Gastroesophageal sphincter (tissue), 4 donors: Measurements from ENCODE around the gene CDHR5. TPM values are rescaled to one million over a fixed set of nuclear protein-coding genes. Genes with fewer than 3 reads are reported as not detected.
A peak's percentile ranks its signal among the peaks of the same experiment; 100 is the strongest.

Experiments
- ATAC-seq: fragments of 150-250 bp; one replicate; pipeline ENCODE4 v1.9.1; 2016; ENCODE audit warnings: mild to moderate bottlenecking, moderate library complexity
- H3K27ac ChIP-seq, 4 donors: fragments of 200-600 bp; sonication (generic) in 3 of 4; 1 replicate in 3 of 4; 2 replicates in 1 of 4; pipeline ENCODE4 v1.5.1; 2016 to 2019
- H3K27me3 ChIP-seq: fragments of 200-600 bp; sonication (generic); one replicate; pipeline ENCODE4 v1.5.1; 2019
- H3K36me3 ChIP-seq, 2 donors: fragments of 200-600 bp; sonication (generic); one replicate each; pipeline ENCODE4 v1.5.1; 2019; ENCODE audit warnings: control low read depth in 1 of 2
- H3K4me1 ChIP-seq, 3 donors: fragments of 200-600 bp; sonication (generic); 1 replicate in 2 of 3; 2 replicates in 1 of 3; pipeline ENCODE4 v1.5.1; 2016 to 2019; ENCODE audit warnings: control low read depth in 2 of 3
- H3K4me3 ChIP-seq, 2 donors: fragments of 200-600 bp; sonication (generic); one replicate each; pipeline ENCODE4 v1.5.1; 2019; ENCODE audit warnings: mild to moderate bottlenecking in 1 of 2, moderate library complexity in 1 of 2
- H3K9me3 ChIP-seq, 3 donors: fragments of 200-600 bp; sonication (generic); one replicate each; pipeline ENCODE4 v1.5.1; 2017 to 2019; ENCODE audit warnings: control low read depth in 2 of 3
- EP300 ChIP-seq: sonication (generic); formaldehyde crosslinking; IDR thresholded peaks from one replicate; pipeline ENCODE4 v1.6.1; 2017; ENCODE audit warnings: antibody characterized with exemption, mild to moderate bottlenecking
- POLR2A ChIP-seq, 2 donors: fragments of 450-650 bp; IDR thresholded peaks; one replicate each; pipeline ENCODE4 v1.6.1; 2017; ENCODE audit warnings: antibody characterized with exemption in 2 of 2, mild to moderate bottlenecking in 2 of 2, moderate library complexity in 1 of 2
- POLR2AphosphoS5 ChIP-seq: sonication (generic); formaldehyde crosslinking; IDR thresholded peaks from one replicate; pipeline ENCODE4 v1.6.1; 2017; ENCODE audit warnings: antibody characterized with exemption
- WGBS, 2 donors: methylation state at CpG; one replicate each; pipeline ENCODE4 v1.1.5; 2018; ENCODE audit warnings: low coverage in 1 of 2; 5-methylcytosine and 5-hydroxymethylcytosine counted together
- total RNA-seq, 4 donors: library from RNA; depleted of rRNA; stranded (reverse); fragments of >200 nt; gene quantifications; one replicate each; pipeline ENCODE4 v1.1.0, GENCODE V29; 2016
- TF ChIP-seq, protein P1 (sequence below), 4 experiments: fragments of 200-600 bp in 2 of 4; fragments of 450-650 bp in 2 of 4; sonication (generic) in 1 of 4; IDR thresholded peaks; one replicate each; pipeline ENCODE4 v1.5.1; 2017 to 2019; ENCODE audit warnings: antibody characterized with exemption in 4 of 4, mild to moderate bottlenecking in 2 of 4, moderate library complexity in 2 of 4

CDHR5 gene
- total RNA-seq, 4 donors from 2014 or later = not detected

GRCh38 chr11:589798-590197, 35.0 kb downstream of the CDHR5 start:
- Histone ChIP-seq H3K27ac (no peak overlapping the region), H3K36me3 (peaks cover 0 to 95% of the 10 kb centered on the region in 2 donors), H3K4me3 (no peak overlapping the region), H3K27me3 (no peaks in the 10 kb centered on the region), H3K9me3 (no peaks in the 10 kb centered on the region), H3K4me1 (no peaks in the 10 kb centered on the region)
- no peak for TF ChIP-seq POLR2AphosphoS5
- TF ChIP-seq, protein P1, sequence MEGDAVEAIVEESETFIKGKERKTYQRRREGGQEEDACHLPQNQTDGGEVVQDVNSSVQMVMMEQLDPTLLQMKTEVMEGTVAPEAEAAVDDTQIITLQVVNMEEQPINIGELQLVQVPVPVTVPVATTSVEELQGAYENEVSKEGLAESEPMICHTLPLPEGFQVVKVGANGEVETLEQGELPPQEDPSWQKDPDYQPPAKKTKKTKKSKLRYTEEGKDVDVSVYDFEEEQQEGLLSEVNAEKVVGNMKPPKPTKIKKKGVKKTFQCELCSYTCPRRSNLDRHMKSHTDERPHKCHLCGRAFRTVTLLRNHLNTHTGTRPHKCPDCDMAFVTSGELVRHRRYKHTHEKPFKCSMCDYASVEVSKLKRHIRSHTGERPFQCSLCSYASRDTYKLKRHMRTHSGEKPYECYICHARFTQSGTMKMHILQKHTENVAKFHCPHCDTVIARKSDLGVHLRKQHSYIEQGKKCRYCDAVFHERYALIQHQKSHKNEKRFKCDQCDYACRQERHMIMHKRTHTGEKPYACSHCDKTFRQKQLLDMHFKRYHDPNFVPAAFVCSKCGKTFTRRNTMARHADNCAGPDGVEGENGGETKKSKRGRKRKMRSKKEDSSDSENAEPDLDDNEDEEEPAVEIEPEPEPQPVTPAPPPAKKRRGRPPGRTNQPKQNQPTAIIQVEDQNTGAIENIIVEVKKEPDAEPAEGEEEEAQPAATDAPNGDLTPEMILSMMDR (IDR thresholded peaks at IDR 0.05) = no peak
- no peak for ATAC-seq
- 84 to 85% methylated on average over 12 to 22 of the region's 26 CpGs for WGBS, 2 donors

DNA sequence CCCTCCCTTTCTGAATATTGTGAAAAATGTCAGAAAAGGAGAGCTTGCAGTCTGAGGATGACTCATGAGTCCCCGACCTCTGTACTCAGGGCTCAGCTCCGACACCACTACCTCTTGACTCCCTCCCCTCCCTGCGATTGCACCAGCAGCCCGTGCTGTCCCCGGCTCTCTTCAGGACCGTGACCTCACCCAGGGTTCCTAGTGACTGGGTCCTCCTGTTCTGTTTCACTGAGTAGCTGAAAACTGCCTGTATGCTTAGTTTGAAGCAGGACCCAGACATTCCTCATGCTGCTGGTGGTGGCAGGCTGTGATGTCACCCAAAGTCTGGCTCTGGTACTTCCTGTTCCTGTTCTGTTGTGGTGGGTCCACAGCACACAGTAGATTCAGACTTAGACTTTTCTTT, 36.8 kb downstream of the CDHR5 start:
- Histone ChIP-seq H3K36me3 (peaks cover 0 to 95% of the 10 kb centered on the region in 2 donors), H3K4me3 (no peak overlapping the region), H3K27ac (no peak overlapping the region), H3K4me1 (no peaks in the 10 kb centered on the region), H3K27me3 (no peaks in the 10 kb centered on the region), H3K9me3 (no peaks in the 10 kb centered on the region)
- 69 to 86% methylated on average over 2 to 5 of the region's 6 CpGs for WGBS, 2 donors
- peak; percentile 58 for ATAC-seq
- TF ChIP-seq EP300 = no peak
- no peak for TF ChIP-seq POLR2AphosphoS5
- no peak for TF ChIP-seq POLR2A (IDR thresholded peaks at IDR 0.05)
- TF ChIP-seq, protein P1 (IDR thresholded peaks at IDR 0.05) = no peak

GRCh38 chr11:587546-587945, 37.2 kb downstream of the CDHR5 start:
- 68 to 77% methylated on average over 4 to 7 of the region's 8 CpGs for WGBS, 2 donors
- H3K36me3 ChIP-seq = peaks cover 0 to 95% of the 10 kb centered on the region in 2 donors

DNA sequence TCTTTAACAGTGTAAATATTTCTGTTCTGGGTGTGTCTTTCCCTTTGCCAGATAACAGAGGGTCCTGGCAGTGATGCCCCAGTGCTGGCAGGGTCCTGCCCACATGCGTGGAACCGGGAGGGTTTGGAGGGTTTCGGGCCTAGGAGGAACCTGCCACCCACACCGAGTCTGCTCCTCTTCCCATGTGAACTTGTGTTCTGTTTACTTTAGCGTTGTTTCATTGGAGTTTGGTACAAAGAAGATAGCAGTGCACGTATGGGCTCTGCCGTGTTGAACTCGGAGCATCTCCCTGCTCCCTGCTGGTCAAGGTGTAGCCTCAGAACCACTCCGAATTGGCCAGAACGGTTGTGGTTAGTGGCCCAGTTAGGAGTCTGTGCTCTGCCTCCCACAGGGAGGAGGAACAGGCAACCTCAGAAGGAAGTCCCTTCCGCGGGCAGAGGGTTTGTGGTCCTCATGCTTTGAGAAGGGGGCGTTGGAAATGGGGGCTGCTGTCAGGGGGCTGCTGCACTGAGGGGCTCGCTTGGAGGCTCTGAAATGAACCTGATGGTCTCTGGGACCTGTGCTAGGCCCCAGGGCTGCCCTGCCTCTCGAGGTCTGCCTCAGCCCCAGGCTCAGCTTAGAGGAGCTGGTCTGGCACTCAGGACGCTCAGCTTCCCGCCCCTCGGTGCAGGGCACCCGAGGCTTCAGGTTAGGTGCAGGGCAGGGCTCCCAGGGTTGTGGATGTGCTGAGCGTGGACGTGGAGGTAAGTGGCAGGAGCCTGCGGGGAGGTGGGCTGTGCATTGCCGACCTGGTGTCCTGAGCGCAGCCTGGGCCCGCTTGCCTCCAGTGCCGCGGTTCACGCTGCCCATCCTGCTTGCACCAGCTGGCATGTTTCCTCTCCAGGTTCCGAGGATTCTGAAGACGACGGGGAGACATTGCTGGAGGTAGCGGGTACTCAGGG, 38.1 kb downstream of the CDHR5 start:
- H3K36me3 ChIP-seq = peaks cover 0 to 95% of the 10 kb centered on the region in 2 donors
- TF ChIP-seq, protein P1 (IDR thresholded peaks at IDR 0.05) = no peak
- TF ChIP-seq POLR2A (IDR thresholded peaks at IDR 0.05) (no peak), EP300 (no peak), POLR2AphosphoS5 (no peak)
- no peak for ATAC-seq

More at GRCh38 chr11:587546-587945, 37.2 kb downstream of the CDHR5 start:
- Histone ChIP-seq H3K4me3 (no peak overlapping the region), H3K27me3 (no peaks in the 10 kb centered on the region), H3K27ac (no peak overlapping the region), H3K4me1 (no peaks in the 10 kb centered on the region), H3K9me3 (no peaks in the 10 kb centered on the region)
- TF ChIP-seq, protein P1 (IDR thresholded peaks at IDR 0.05) = no peak
- TF ChIP-seq POLR2A (IDR thresholded peaks at IDR 0.05) (no peak), EP300 (no peak), POLR2AphosphoS5 (no peak)
- ATAC-seq = no peak

GRCh38 chr11:584287-584686, 40.5 kb downstream of the CDHR5 start:
- no peak for ATAC-seq
- H3K4me1 ChIP-seq = peaks cover 0 to 21% (median 12%) of the 10 kb centered on the region in 3 donors
- TF ChIP-seq, protein P1 (IDR thresholded peaks at IDR 0.05) = no peak
- TF ChIP-seq POLR2A (IDR thresholded peaks at IDR 0.05) (no peak), POLR2AphosphoS5 (no peak), EP300 (no peak)
- H3K36me3 ChIP-seq = peaks cover 0 to 76% of the 10 kb centered on the region in 2 donors
- no peak overlapping the region for H3K4me3 ChIP-seq
- H3K27me3 ChIP-seq = no peaks in the 10 kb centered on the region
- WGBS, 2 donors = 96 to 100% methylated on average over 1 to 4 of the region's 10 CpGs
- H3K27ac ChIP-seq = no peak overlapping the region
- H3K9me3 ChIP-seq = no peaks in the 10 kb centered on the region

More for the DNA sequence above, 38.1 kb downstream of the CDHR5 start:
- Histone ChIP-seq H3K4me3 (no peak overlapping the region), H3K9me3 (no peaks in the 10 kb centered on the region), H3K4me1 (no peaks in the 10 kb centered on the region), H3K27ac (no peak overlapping the region), H3K27me3 (no peaks in the 10 kb centered on the region)
- 68 to 100% methylated on average over 1 to 4 of the region's 32 CpGs for WGBS, 2 donors
